ENCODE measurements around the gene MLN.

MLN gene

DNA sequence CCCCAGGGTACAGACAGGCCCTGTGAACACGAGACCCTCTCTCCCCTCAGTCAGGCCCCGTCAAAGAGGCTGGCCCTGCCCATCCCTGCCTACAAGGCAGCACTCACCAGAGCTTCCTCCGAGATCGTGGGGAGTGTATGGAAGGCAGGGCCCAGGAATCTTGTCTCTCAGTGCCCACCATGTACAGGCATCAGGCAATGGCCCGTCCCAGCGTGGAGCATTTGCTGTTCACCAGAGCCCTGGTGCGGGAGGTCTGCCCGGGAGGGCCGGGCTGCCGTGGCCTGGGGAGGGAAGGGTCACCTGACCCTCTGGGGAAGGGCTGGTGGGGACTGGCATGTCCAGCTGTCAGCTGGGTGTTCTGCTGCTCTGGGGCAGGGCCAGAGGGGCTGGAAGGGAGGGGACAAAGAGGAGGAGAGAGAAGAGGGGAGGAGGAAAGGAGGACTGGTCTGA is 57.1 kb downstream of the MLN start, which contains the start of gene IP6K3:
TSS of gene IP6K3 (minus strand) at position 255 of the 450 bp plus-strand sequence. CDS start 11,429 bp downstream, outside the sequence.
- H3K4me3 ChIP-seq (ENCODE audit: low read depth, low read length) = peak within 1 kb of the TSS; percentile 42; the same call in 1 of the 2 replicates
- H3K4me1 ChIP-seq (ENCODE audit: control insufficient read depth, insufficient read depth, low read length) = peaks cover 57% of the 10 kb centered on the region
- no peaks in the 10 kb centered on the region for H3K27me3 ChIP-seq (ENCODE audit: control insufficient read depth, insufficient read depth, low read length)

DNA sequence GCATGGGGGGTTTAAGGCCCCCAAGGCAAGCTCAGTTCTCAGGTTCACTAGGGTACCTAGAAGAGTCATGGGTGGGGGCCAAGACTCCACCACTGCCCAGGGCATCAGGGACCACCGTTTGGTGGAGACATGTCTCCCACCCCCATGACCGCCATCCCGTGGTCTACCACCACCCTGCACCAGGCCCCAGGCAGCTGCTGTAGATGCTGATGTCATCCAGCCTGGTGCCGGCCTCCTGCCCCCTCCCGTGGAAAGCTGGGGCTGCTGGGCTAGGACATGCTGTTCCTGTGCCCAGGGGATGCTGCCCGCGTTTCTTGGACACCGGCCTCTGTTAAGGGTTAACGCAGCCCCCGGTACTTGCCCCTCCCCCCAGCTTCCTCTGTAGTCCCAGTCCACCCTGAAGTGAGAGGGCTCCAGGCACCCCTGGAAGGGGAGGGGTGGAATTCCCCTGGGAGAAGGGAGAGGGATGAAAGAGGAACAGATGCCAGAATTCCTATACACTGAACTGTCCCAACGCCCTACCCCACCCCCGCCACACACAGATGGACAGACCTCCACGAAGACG is 57.7 kb downstream of the MLN start:
- H3K36me3 ChIP-seq (ENCODE audit: control insufficient read depth, insufficient read depth, low read length) = no peaks in the 10 kb centered on the region
- H3K9ac ChIP-seq (ENCODE audit: low read length) = peak overlapping the region; percentile 14
- no peaks in the 10 kb centered on the region for H3K27me3 ChIP-seq (ENCODE audit: control insufficient read depth, insufficient read depth, low read length)
- peaks cover 53% of the 10 kb centered on the region for H3K4me1 ChIP-seq (ENCODE audit: control insufficient read depth, insufficient read depth, low read length)
- no peak overlapping the region for H3K27ac ChIP-seq (ENCODE audit: low read depth, low read length)
- no peaks in the 10 kb centered on the region for H3K9me3 ChIP-seq (ENCODE audit: control insufficient read depth, insufficient read depth, low read depth, low read length)
- peak overlapping the region; percentile 42; the same call in 1 of the 2 replicates for H3K4me3 ChIP-seq (ENCODE audit: low read depth, low read length)

More for the DNA sequence above, 57.1 kb downstream of the MLN start, which contains the start of gene IP6K3:
- no peaks in the 10 kb centered on the region for H3K36me3 ChIP-seq (ENCODE audit: control insufficient read depth, insufficient read depth, low read length)
- peak within 1 kb of the TSS; percentile 14 for H3K9ac ChIP-seq (ENCODE audit: low read length)
- H3K9me3 ChIP-seq (ENCODE audit: control insufficient read depth, insufficient read depth, low read depth, low read length) = no peaks in the 10 kb centered on the region
- H3K27ac ChIP-seq (ENCODE audit: low read depth, low read length) = no peak within 1 kb of the TSS; the same call in 1 of the 2 replicates

DNA sequence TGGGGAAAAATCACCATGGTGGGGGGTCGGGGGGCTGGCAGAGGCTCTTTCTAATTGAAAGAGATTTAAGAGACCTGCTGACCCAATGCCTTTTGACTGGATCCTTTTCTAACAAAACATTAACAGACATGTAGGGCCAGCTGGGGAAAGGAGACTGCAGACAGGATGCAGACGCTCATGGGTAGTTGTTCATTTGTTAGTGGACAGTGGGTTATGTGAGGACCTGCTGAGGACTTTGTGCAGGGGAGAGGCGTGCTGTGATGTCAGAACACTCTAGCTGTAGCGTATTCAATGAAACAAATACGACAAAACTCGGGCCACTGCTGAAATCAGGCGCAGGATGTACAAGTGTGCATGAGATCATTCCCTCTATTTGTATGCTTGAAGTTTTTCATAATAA is 58.3 kb downstream of the MLN start:
- Histone ChIP-seq H3K36me3 (ENCODE audit: control insufficient read depth, insufficient read depth, low read length) (no peaks in the 10 kb centered on the region), H3K9ac (ENCODE audit: low read length) (no peak overlapping the region), H3K4me3 (ENCODE audit: low read depth, low read length) (no peak overlapping the region), H3K27me3 (ENCODE audit: control insufficient read depth, insufficient read depth, low read length) (no peaks in the 10 kb centered on the region), H3K9me3 (ENCODE audit: control insufficient read depth, insufficient read depth, low read depth, low read length) (no peaks in the 10 kb centered on the region), H3K27ac (ENCODE audit: low read depth, low read length) (no peak overlapping the region; the same call in 1 of the 2 replicates), H3K4me1 (ENCODE audit: control insufficient read depth, insufficient read depth, low read length) (peaks cover 47% of the 10 kb centered on the region)

DNA sequence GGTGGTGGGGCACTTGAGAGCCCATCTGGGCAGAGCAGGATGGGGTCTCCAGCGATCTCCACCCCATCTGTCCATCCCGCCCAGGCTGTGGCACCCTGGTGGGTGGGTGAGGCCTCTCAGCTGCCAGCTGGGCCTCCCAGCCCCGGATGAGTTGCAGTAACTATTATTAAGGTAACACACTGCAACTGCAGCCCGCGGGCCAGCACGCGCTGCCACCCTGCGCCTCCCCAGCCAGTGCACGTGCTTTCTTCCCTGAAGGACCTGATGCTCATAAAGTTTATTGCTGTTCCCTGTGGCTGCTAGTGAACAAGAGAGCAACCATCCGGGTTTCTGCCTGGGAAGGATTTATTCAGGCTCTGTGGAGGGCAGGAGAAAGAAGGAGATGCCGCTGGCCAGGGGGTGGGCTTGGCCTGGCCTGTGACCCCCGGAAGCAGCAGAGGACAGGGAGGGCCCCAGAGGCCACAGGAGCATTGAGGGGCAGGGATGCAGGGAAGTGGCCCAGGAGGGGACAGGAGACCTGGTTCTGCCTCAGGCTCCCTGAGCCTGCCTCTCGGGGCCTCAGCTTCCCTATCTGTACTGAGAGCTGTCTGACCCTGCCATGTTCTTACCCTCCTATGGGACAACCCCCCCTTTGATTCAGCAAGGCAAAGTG is 58.8 kb downstream of the MLN start:
- Histone ChIP-seq H3K4me3 (ENCODE audit: low read depth, low read length) (no peak overlapping the region), H3K9me3 (ENCODE audit: control insufficient read depth, insufficient read depth, low read depth, low read length) (no peaks in the 10 kb centered on the region), H3K27ac (ENCODE audit: low read depth, low read length) (no peak overlapping the region; the same call in 1 of the 2 replicates), H3K9ac (ENCODE audit: low read length) (no peak overlapping the region), H3K27me3 (ENCODE audit: control insufficient read depth, insufficient read depth, low read length) (no peaks in the 10 kb centered on the region), H3K4me1 (ENCODE audit: control insufficient read depth, insufficient read depth, low read length) (peaks cover 47% of the 10 kb centered on the region), H3K36me3 (ENCODE audit: control insufficient read depth, insufficient read depth, low read length) (no peaks in the 10 kb centered on the region)

Measured in HUES6 (cell line).